Endothelial cell of umbilical vein (primary cell): Measurements from ENCODE around the gene OR2C1. TPM values are rescaled to one million over a fixed set of nuclear protein-coding genes. Genes with fewer than 3 reads are reported as not detected.
A peak's percentile ranks its signal among the peaks of the same experiment; 100 is the strongest.

Source experiments
- BruUV-seq: library from RNA; stranded (reverse); fragments of 400-500 nt; replicated peaks from 2 replicates; lab custom pipeline; 2021; lab: Mats Ljungman, UMichigan
- CTCF ChIA-PET: fragments of 300-600, 350-600 bp; sonication (Branson Sonifier 250); formaldehyde crosslinking; loops from one replicate; lab custom pipeline; 2021; ENCODE audit warnings: antibody characterized with exemption, inconsistent platforms; lab: Charles Lee
- POLR2A ChIA-PET: fragments of 300-600, 350-600 bp; sonication (Branson Sonifier 250); formaldehyde crosslinking; loops from one replicate; lab custom pipeline; 2021; ENCODE audit warnings: antibody characterized with exemption, inconsistent platforms; lab: Charles Lee
- DNase-seq: peaks from one replicate; pipeline ENCODE4 v3.0.0-alpha.2; 2011; ENCODE audit warnings: low read depth, low spot score
- FAIRE-seq: peaks from 2 replicates; lab custom pipeline; 2011; peaks lifted over from hg19 to GRCh38; lab: Jason Lieb, UNC
- H2AFZ ChIP-seq: 2 replicates; pipeline ENCODE4 v1.6.0; 2012; ENCODE audit warnings: low read depth, low read length, control low read depth, inconsistent platforms
- H3K27ac ChIP-seq: 2 replicates; pipeline ENCODE4 v1.5.1; 2011; ENCODE audit warnings: low read depth, mild to moderate bottlenecking, control low read depth, low read length, moderate library complexity; ENCODE audit not compliant: insufficient read depth
- H3K27me3 ChIP-seq, 2 experiments: 2 replicates each; pipeline versions ENCODE4 v1.6.0 to v1.6.1; 2011; ENCODE audit warnings: low read length in 2 of 2, mixed read lengths in 1 of 2; ENCODE audit not compliant: control insufficient read depth in 2 of 2, insufficient read depth in 2 of 2
- H3K36me3 ChIP-seq, 2 experiments: 2 replicates in 1 of 2; 3 replicates in 1 of 2; pipeline ENCODE4 v1.5.1; 2011; ENCODE audit warnings: low read length in 2 of 2, mild to moderate bottlenecking in 1 of 2, moderate library complexity in 1 of 2; ENCODE audit not compliant: control insufficient read depth in 2 of 2, insufficient read depth in 2 of 2; ENCODE audit errors: extremely low read depth in 1 of 2
- H3K4me1 ChIP-seq: 3 replicates; pipeline ENCODE4 v1.5.1; 2011; ENCODE audit warnings: mild to moderate bottlenecking, low read length; ENCODE audit not compliant: control insufficient read depth, insufficient read depth; ENCODE audit errors: extremely low read depth
- H3K4me2 ChIP-seq: 2 replicates; pipeline ENCODE4 v1.6.1; 2011; ENCODE audit warnings: low read length, control low read depth, mixed read lengths; ENCODE audit not compliant: insufficient read depth
- H3K4me3 ChIP-seq, 3 experiments: fragments of 200-600 bp in 1 of 3; sonication (generic), shearing (Covaris generic) in 1 of 3; replicated peaks in 1 of 3; 2 replicates each; pipeline ENCODE4 v1.5.1; 2011 to 2016; ENCODE audit warnings: control low read depth in 3 of 3, low read length in 3 of 3, mild to moderate bottlenecking in 2 of 3, inconsistent platforms in 1 of 3, low read depth in 1 of 3, moderate library complexity in 1 of 3; ENCODE audit not compliant: insufficient read depth in 1 of 3
- H3K79me2 ChIP-seq: 2 replicates; pipeline ENCODE4 v1.6.0; 2012; ENCODE audit warnings: low read length, inconsistent platforms; ENCODE audit not compliant: control insufficient read depth, insufficient read depth
- H3K9ac ChIP-seq: replicated peaks from 2 replicates; pipeline ENCODE3; 2011; ENCODE audit warnings: low read length, control low read depth; ENCODE audit not compliant: insufficient read depth; ENCODE audit errors: extremely low read depth
- H3K9me1 ChIP-seq: replicated peaks from 3 replicates; pipeline ENCODE4 v1.6.0; 2011; ENCODE audit warnings: mild to moderate bottlenecking, low read length; ENCODE audit not compliant: control insufficient read depth, insufficient read depth; ENCODE audit errors: extremely low read depth
- H3K9me3 ChIP-seq: replicated peaks from 2 replicates; pipeline ENCODE4 v1.5.1; 2012; ENCODE audit warnings: low read length, inconsistent platforms; ENCODE audit not compliant: control insufficient read depth, insufficient read depth
- H4K20me1 ChIP-seq: replicated peaks from 2 replicates; pipeline ENCODE3; 2011; ENCODE audit warnings: mild to moderate bottlenecking, low read length; ENCODE audit not compliant: control insufficient read depth, insufficient read depth; ENCODE audit errors: extremely low read depth
- CTCF ChIP-seq, 2 donors: IDR thresholded peaks; 1 replicate in 1 of 2; 2 replicates in 1 of 2; pipeline ENCODE4 v1.5.1; 2011; ENCODE audit warnings: low read length in 2 of 2, mild to moderate bottlenecking in 2 of 2, moderate library complexity in 2 of 2, control low read depth in 1 of 2, inconsistent platforms in 1 of 2, low read depth in 1 of 2; ENCODE audit not compliant: insufficient read depth in 1 of 2; ENCODE audit errors: extremely low read depth in 1 of 2
- EZH2 ChIP-seq: IDR thresholded peaks from 2 replicates; pipeline ENCODE4 v1.6.1; 2012; ENCODE audit warnings: borderline replicate concordance, low read depth, mild to moderate bottlenecking, moderate library complexity, low read length, inconsistent platforms; ENCODE audit not compliant: severe bottlenecking
- FOS ChIP-seq: IDR thresholded peaks from 2 replicates; pipeline ENCODE4 v1.6.1; 2011; ENCODE audit warnings: mild to moderate bottlenecking, low read length, moderate library complexity, borderline replicate concordance; ENCODE audit not compliant: insufficient read depth
- GATA2 ChIP-seq: IDR thresholded peaks from 2 replicates; pipeline ENCODE4 v1.7.0; 2011; ENCODE audit warnings: low read depth, mild to moderate bottlenecking, moderate library complexity, mixed read lengths, low read length; ENCODE audit not compliant: insufficient read length, insufficient read depth
- JUN ChIP-seq: IDR thresholded peaks from 2 replicates; pipeline ENCODE4 v1.6.1; 2011; ENCODE audit warnings: borderline replicate concordance, low read depth; ENCODE audit not compliant: insufficient read length, insufficient read depth
- MAX ChIP-seq: IDR thresholded peaks from 2 replicates; pipeline ENCODE4 v1.6.1; 2011; ENCODE audit not compliant: insufficient read depth, insufficient read length
- MYC ChIP-seq: IDR thresholded peaks from one replicate; pipeline ENCODE4 v1.6.1; 2011; ENCODE audit warnings: mild to moderate bottlenecking, low read depth, low read length
- POLR2A ChIP-seq: IDR thresholded peaks from 2 replicates; pipeline ENCODE4 v1.6.1; 2012; ENCODE audit warnings: low read depth, mild to moderate bottlenecking, control low read depth, low read length
- POLR2AphosphoS5 ChIP-seq: IDR thresholded peaks from 2 replicates; pipeline ENCODE4 v1.6.1; 2012; ENCODE audit warnings: low read depth, mild to moderate bottlenecking, control low read depth, low read length, moderate library complexity; ENCODE audit not compliant: insufficient read depth
- dilution Hi-C: fragments of 300-500 bp; cut with MboI; formaldehyde crosslinking; loops from one replicate; pipeline ENCODE4 v1.15.0; 2019; ENCODE audit warnings: low sequenced_read_pairs; ENCODE audit not compliant: extremely low pct_ligation_motif_present
- intact Hi-C: fragments of 100-400 bp; cut with micrococcal nuclease; formaldehyde crosslinking; loops from one replicate; pipeline ENCODE4 v1.10.0; 2022
- polyA plus RNA-seq, 4 experiments: library from polyadenylated mRNA; depleted of rRNA in 3 of 4; stranded (reverse) in 3 of 4; unstranded in 1 of 4; fragments of >200 nt; gene quantifications; 2 replicates each; pipeline versions ENCODE4 v1.2.1 to v1.2.3, GENCODE V29; 2011 to 2012; ENCODE audit warnings: missing spikeins in 1 of 4
- total RNA-seq: library from RNA; stranded (reverse); gene quantifications from 2 replicates; pipeline ENCODE4 v1.2.3, GENCODE V29; 2021

The OR2C1 gene
- total and polyA plus RNA-seq, 2 donors (not counting 3 experiments of a cell fraction or from before 2014, with no cell fraction given), result not detected

DNA sequence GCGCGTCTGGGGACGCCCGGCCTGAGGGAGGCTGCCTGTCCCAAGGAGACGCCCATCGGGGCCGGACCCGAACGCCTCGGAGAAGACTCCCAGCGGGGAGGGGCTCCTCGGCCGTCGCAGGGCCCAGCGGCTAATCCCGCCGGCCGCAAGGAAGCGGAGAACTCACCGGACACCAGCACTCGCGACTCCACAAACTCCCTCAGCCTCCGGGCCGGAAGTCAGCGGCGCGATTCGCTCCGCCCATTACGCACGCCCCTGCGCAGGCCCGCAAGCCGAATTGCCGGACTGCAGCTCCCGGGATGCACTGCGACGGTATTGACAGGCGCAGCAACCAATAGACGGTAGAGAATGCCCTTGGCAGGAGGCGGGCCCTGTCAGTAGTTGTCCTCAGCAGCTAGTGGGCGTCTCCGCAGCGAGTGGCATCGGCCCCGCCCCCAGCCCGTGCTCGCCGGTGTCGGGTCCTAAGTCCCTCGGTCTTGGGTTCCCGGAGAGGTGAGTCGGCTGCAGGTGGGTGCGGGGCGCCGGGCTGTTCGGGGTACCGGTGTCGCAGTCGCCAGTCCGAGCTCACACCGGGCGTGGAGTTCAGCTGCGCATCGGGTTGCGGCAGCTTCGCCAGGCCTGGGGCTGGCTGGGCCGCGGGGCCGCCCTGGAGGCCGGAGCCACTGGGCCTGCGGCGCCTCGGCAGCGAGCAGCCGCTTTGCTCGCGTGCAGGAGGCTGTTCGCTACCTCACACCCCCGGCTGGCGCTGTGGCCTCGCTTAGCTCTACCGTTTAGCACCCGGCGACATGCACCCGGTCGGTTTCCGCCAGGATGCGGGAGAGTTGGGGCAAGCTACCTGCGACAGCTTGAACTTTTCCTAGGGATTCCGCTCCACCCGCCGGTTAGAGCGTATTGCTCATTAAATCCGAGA lies 45.3 kb downstream of the OR2C1 start, which contains the start of the genes ZNF174 and ZSCAN32:
ZNF174 (plus strand) TSS at position 437 of the 910 bp plus-strand sequence. CDS start 790 bp downstream, outside the sequence.
ZSCAN32 (minus strand) TSS at position 226 of the 910 bp plus-strand sequence. CDS start 3,447 bp downstream, outside the sequence.
- H3K4me1 ChIP-seq, result peaks cover 13% of the 10 kb centered on the region
- H4K20me1 ChIP-seq, result no peaks in the 10 kb centered on the region
- H3K9me3 ChIP-seq, result no peaks in the 10 kb centered on the region
- dilution Hi-C loops, result no loop called here
- BruUV-seq, result TSS peak; percentile 26
- H2AFZ ChIP-seq, result peak within 1 kb of the TSS; percentile 77
- H3K9ac ChIP-seq, result peak within 1 kb of the TSS; percentile 80
- no peaks in the 10 kb centered on the region for H3K27me3 ChIP-seq
- H3K4me2 ChIP-seq, result peak within 1 kb of the TSS; percentile 90
- DNase-seq (peak; percentile 100), FAIRE-seq (peak; percentile 99)
- POLR2A ChIA-PET, result interaction anchor here (0.5 to 1.6 kb wide), 4 partner anchors 36 to 118 kb away, joined by 3 to 5 read pairs (median 4); partner anchors contain the start of genes NAA60, ZNF263 and ZNF597
- peak within 1 kb of the TSS; percentile 42 for H3K27ac ChIP-seq
- peak within 1 kb of the TSS; percentile 66 to 87 (median 82) for H3K4me3 ChIP-seq
- TF ChIP-seq MAX (no peak), POLR2AphosphoS5 (peak; percentile 91), FOS (peak; percentile 12), POLR2A (peak; percentile 94), CTCF (IDR thresholded peaks at IDR 0.05; ENCODE audit: extremely low read depth in 1 of 2, insufficient read depth in 1 of 2, low read depth in 1 of 2, low read length in 2 of 2) (peak in 1 of 2 donors; percentile 1), EZH2 (no peak), JUN (no peak), GATA2 (no peak), MYC (no peak)
- intact Hi-C loops, result loop anchor here (1.0 to 5.0 kb wide), 7 partner anchors 34 to 137 kb away; partner anchors contain the start of genes NAA60, TIGD7, ZNF263 and ZNF597
- peaks cover 10% of the 10 kb centered on the region for H3K79me2 ChIP-seq
- H3K9me1 ChIP-seq, result no peaks in the 10 kb centered on the region
- H3K36me3 ChIP-seq, result peaks cover 0 to 5% of the 10 kb centered on the region in 2 experiments
- CTCF ChIA-PET, result interaction anchor here (0.9 to 3.4 kb wide), 7 partner anchors 12 to 250 kb away, joined by 3 to 14 read pairs (median 4); partner anchors contain the start of genes CLUAP1 and OR1F1
